IPS-18c (cell line): ENCODE data around the gene AS3MT.
"Not testable (repeated sequence)": the region's sequence is repeated elsewhere in the genome, so short reads cannot be mapped to it uniquely, and the experiment has no call there.

Experiments used
- H3K4me3 ChIP-seq: 2 replicates; pipeline ENCODE4 v1.7.0; 2013; ENCODE audit warnings: low read depth, mild to moderate bottlenecking, low read length, moderate library complexity; ENCODE audit not compliant: insufficient read depth
- H3K9me3 ChIP-seq: one replicate; pipeline ENCODE4 v1.6.1; 2013; ENCODE audit warnings: mild to moderate bottlenecking, low read length, moderate library complexity; ENCODE audit not compliant: control insufficient read depth, insufficient read depth

AS3MT gene

GRCh38 chr10:102906507-102906906, 37.2 kb downstream of the AS3MT start:
- H3K9me3 ChIP-seq, result no peaks in the 10 kb centered on the region
- H3K4me3 ChIP-seq, result no peak overlapping the region

DNA sequence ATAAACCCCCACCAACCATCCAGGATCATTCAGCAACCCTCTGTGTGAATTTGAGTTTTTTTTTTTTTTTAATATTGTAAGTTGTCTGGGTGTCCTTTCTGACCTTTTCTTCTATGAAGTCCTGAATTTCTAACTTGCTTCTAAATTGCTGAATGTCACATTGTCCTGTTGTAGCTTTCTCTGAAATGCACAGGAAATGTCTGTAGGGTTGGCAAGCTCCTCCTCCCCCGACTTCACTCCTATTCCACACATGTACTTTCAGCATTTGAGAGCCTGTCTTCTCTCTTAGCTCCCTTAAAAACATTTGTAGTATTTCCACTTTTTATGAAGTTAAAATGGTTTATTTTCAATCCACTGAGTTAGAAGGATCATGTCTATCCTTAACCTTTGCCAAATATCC, 45.5 kb downstream of the AS3MT start:
- no peak overlapping the region for H3K4me3 ChIP-seq
- H3K9me3 ChIP-seq, result no peaks in the 10 kb centered on the region

DNA sequence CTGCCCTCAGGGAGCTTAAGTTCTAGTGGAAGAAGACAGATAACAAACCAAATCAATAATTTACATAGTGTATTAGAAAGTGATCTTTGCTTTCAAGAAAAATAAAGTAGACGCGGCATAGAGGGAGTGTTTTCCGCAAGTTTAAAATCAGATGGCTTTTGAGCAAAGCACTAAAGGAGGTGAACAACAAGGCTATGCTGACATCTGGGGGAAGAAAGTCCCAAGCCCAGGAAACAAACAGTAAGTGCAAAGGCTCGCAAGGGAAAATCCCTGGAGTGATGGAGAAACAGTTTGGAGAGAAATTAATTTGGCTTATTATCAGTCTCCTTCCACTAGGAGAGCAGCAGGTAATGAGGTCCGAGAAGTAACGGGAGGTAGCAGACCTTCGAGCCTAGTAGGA, 46.9 kb downstream of the AS3MT start:
- H3K4me3 ChIP-seq, result no peak overlapping the region
- H3K9me3 ChIP-seq, result no peaks in the 10 kb centered on the region

DNA sequence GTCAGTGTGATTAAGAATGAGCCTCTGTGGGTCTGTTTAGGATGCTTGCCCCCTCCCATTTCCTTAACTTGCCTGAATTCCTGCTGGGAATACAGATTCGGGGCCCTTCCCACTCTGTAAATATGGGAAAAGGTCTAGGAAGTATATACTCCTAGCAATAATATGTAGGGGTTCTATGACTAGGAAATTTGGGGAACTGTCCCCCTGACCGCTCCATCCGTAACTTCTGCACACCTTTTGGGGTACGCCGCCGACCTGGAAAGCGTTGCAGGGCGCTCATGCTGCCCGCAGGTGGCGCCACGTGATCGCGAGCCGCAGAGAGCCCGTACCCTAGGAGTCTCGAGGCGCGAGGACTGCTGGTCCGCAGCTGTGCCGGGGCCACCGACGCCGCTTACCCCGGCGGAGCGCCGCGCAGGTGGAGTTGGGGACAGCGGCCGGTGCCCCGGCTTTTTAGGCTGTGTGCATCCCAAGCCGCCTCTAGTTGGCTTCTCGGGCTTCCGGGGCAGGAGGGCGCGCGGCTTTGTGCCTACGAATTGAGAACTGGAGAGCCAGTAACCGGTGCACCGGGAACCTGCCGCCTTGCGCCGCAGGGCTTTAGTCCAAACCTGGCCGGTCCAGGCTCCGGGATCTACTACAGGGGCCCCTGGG, 48.2 kb downstream of the AS3MT start:
- H3K9me3 ChIP-seq, result no peaks in the 10 kb centered on the region
- H3K4me3 ChIP-seq, result peak overlapping the region; percentile 77

- Histone ChIP-seq H3K4me3 (peak within 1 kb of the TSS; percentile 99), H3K9me3 (no peaks in the 10 kb centered on the region)
These were observed 48.9 kb downstream of the AS3MT start, which contains the start of gene CNNM2 for GRCh38 chr10:102917962-102918816. CNNM2 (plus strand) TSS chr10:102918294; CDS start chr10:102918481, 187 bp downstream.

- Histone ChIP-seq H3K4me3 (peak overlapping the region; percentile 99), H3K9me3 (no peaks in the 10 kb centered on the region)
These were observed 49.6 kb downstream of the AS3MT start for GRCh38 chr10:102918817-102919245.

DNA sequence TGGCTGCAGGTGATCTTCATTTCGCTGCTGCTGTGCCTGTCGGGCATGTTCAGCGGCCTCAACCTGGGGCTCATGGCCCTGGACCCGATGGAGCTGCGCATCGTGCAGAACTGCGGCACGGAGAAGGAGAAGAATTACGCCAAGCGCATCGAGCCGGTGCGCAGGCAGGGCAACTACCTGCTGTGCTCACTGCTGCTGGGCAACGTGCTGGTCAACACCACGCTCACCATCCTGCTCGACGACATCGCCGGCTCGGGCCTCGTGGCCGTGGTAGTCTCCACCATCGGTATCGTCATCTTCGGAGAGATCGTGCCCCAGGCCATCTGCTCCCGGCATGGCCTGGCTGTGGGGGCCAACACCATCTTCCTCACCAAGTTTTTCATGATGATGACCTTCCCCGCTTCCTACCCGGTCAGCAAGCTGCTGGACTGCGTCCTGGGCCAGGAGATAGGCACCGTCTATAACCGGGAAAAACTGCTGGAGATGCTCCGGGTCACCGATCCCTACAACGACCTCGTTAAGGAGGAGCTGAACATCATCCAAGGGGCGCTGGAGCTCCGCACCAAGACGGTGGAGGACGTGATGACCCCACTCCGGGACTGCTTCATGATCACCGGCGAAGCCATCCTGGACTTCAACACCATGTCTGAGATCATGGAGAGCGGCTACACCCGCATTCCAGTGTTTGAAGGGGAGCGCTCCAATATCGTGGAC, 50.1 kb downstream of the AS3MT start:
- H3K4me3 ChIP-seq, result peak overlapping the region; percentile 99
- H3K9me3 ChIP-seq, result no peaks in the 10 kb centered on the region

- peak overlapping the region; percentile 99 for H3K4me3 ChIP-seq
These were observed 50.9 kb downstream of the AS3MT start for GRCh38 chr10:102919992-102920739.

GRCh38 chr10:102923601-102924000, 54.3 kb downstream of the AS3MT start:
- H3K4me3 ChIP-seq, result no peak overlapping the region
- H3K9me3 ChIP-seq, result no peaks in the 10 kb centered on the region

More at GRCh38 chr10:102919992-102920739, 50.9 kb downstream of the AS3MT start:
- no peaks in the 10 kb centered on the region for H3K9me3 ChIP-seq

GRCh38 chr10:102926842-102927241, 57.6 kb downstream of the AS3MT start:
- peaks cover 4% of the 10 kb centered on the region for H3K9me3 ChIP-seq
- H3K4me3 ChIP-seq, result no peak overlapping the region

GRCh38 chr10:102927311-102928010, 58.2 kb downstream of the AS3MT start:
- peaks cover 4% of the 10 kb centered on the region for H3K9me3 ChIP-seq
- no peak overlapping the region for H3K4me3 ChIP-seq

DNA sequence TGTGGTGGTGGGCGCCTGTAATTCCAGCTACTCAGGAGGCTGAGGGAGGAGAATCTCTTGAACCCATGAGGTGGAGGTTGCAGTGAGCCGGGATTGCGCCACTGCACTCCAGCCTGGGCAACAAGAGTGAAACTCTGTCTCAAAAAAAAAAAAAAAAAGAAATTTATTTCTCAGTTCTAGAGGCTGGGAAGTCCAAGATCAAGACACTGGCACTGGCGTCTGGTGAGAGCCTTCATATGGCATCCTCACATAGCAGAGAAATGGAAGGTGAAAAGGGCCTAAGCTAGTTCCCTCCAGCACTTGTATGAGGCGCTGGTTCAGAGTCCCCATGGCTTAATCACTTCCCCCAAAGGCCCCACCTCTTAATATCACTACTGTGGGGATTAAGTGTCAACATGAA, 59.2 kb downstream of the AS3MT start:
- not testable (repeated sequence) for H3K4me3 ChIP-seq, H3K9me3 ChIP-seq

- Histone ChIP-seq H3K4me3 (no peak overlapping the region), H3K9me3 (peaks cover 4% of the 10 kb centered on the region)
These were observed 61.5 kb downstream of the AS3MT start for GRCh38 chr10:102930720-102931119.

DNA sequence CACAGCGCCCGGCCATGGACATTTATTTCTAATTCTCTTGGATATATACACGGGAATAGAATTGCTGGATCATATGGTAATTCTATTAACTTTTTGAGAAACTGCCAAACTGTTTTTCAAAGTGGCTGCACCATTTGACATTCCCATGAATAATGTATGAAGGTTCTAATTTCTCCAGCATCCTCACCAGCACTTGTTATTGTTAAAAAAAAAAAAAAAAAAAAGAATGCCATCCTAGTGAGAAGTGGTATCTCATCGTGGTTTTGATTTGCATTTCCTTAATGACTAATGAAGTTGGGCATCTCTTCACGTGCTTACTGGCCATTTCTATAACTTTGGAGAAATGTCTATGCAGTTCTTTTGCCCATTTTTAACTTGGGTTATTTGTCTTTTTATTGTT, 62.4 kb downstream of the AS3MT start:
- H3K4me3 ChIP-seq, result no peak overlapping the region
- peaks cover 4% of the 10 kb centered on the region for H3K9me3 ChIP-seq

- Histone ChIP-seq H3K4me3 (no peak overlapping the region), H3K9me3 (peaks cover 4% of the 10 kb centered on the region)
These were observed 66.2 kb downstream of the AS3MT start for GRCh38 chr10:102935505-102935904.

GRCh38 chr10:102935939-102936605, 66.8 kb downstream of the AS3MT start:
- H3K9me3 ChIP-seq, result peaks cover 1% of the 10 kb centered on the region

More at GRCh38 chr10:102935939-102936605, 66.8 kb downstream of the AS3MT start:
- H3K4me3 ChIP-seq, result no peak overlapping the region
